ENCODE results near the gene RLF.
A peak's percentile ranks its signal among the peaks of the same experiment; 100 is the strongest.

Gene RLF

GRCh38 chr1:40155135-40155534 lies 6.1 kb upstream of the RLF start:
- TF ChIP-seq CSRNP3 (CRISPR knock-in tag; IDR thresholded peaks at IDR 0.05) (no peak), TCF4 (CRISPR knock-in tag; IDR thresholded peaks at IDR 0.05; ENCODE audit: borderline replicate concordance) (no peak), PPARA (CRISPR knock-in tag; IDR thresholded peaks at IDR 0.05; ENCODE audit: borderline replicate concordance) (no peak), GLIS3 (CRISPR knock-in tag; IDR thresholded peaks at IDR 0.05) (no peak), TSHZ2 (CRISPR knock-in tag; IDR thresholded peaks at IDR 0.05) (no peak), RARB (CRISPR knock-in tag; IDR thresholded peaks at IDR 0.05) (no peak)
- no peak for ATAC-seq

GRCh38 chr1:40155910-40156309 lies 5.3 kb upstream of the RLF start:
- no peak for ATAC-seq

GRCh38 chr1:40160806-40161124 lies 422 bp upstream of the RLF start:
- no peak for TF ChIP-seq ZNF70 (CRISPR knock-in tag; IDR thresholded peaks at IDR 0.05)
- no peak for TF ChIP-seq TOX (CRISPR knock-in tag; IDR thresholded peaks at IDR 0.05; ENCODE audit: borderline replicate concordance)
- no peak for TF ChIP-seq PATZ1 (CRISPR knock-in tag; IDR thresholded peaks at IDR 0.05; ENCODE audit: borderline replicate concordance)
- no peak for TF ChIP-seq CREB5 (CRISPR knock-in tag; IDR thresholded peaks at IDR 0.05; ENCODE audit: low read depth)
- no peak for ATAC-seq

More at GRCh38 chr1:40155910-40156309, 5.3 kb upstream of the RLF start:
- TF ChIP-seq OSR1 (CRISPR knock-in tag; IDR thresholded peaks at IDR 0.05) (no peak), POU6F1 (CRISPR knock-in tag; IDR thresholded peaks at IDR 0.05; ENCODE audit: borderline replicate concordance, low read depth) (no peak), RARB (CRISPR knock-in tag; IDR thresholded peaks at IDR 0.05) (no peak)

- peak; percentile 68 for ATAC-seq
- no peak for TF ChIP-seq TOX (CRISPR knock-in tag; IDR thresholded peaks at IDR 0.05; ENCODE audit: borderline replicate concordance)
- no peak for TF ChIP-seq PPARA (CRISPR knock-in tag; IDR thresholded peaks at IDR 0.05; ENCODE audit: borderline replicate concordance)
Observed at GRCh38 chr1:40161888-40162397, 756 bp downstream of the RLF start.

GRCh38 chr1:40162753-40163441 lies 1.7 kb downstream of the RLF start:
- ATAC-seq = no peak; the same call in 2 of the 3 replicates
- TF ChIP-seq ZNF8 (CRISPR knock-in tag; IDR thresholded peaks at IDR 0.05) = no peak
- TF ChIP-seq ZNF70 (CRISPR knock-in tag; IDR thresholded peaks at IDR 0.05) = no peak
- TF ChIP-seq POU6F1 (CRISPR knock-in tag; IDR thresholded peaks at IDR 0.05; ENCODE audit: borderline replicate concordance, low read depth) = no peak
- TF ChIP-seq TOX (CRISPR knock-in tag; IDR thresholded peaks at IDR 0.05; ENCODE audit: borderline replicate concordance) = no peak
- no peak for TF ChIP-seq ZFP30 (CRISPR knock-in tag; IDR thresholded peaks at IDR 0.05)
- TF ChIP-seq ZFP3 (CRISPR knock-in tag; IDR thresholded peaks at IDR 0.05) = no peak
- TF ChIP-seq SNAI2 (CRISPR knock-in tag; IDR thresholded peaks at IDR 0.05) = no peak
- TF ChIP-seq RARB (CRISPR knock-in tag; IDR thresholded peaks at IDR 0.05) = no peak
- no peak for TF ChIP-seq GLIS3 (CRISPR knock-in tag; IDR thresholded peaks at IDR 0.05)
- TF ChIP-seq TCF4 (CRISPR knock-in tag; IDR thresholded peaks at IDR 0.05; ENCODE audit: borderline replicate concordance) = no peak
- TF ChIP-seq TSHZ2 (CRISPR knock-in tag; IDR thresholded peaks at IDR 0.05) = no peak
- no peak for TF ChIP-seq CSDC2 (CRISPR knock-in tag; IDR thresholded peaks at IDR 0.05)
- TF ChIP-seq PPARA (CRISPR knock-in tag; IDR thresholded peaks at IDR 0.05; ENCODE audit: borderline replicate concordance) = no peak

All from SK-N-SH treated with all-trans-retinoic acid at 6 μM for 48 hours (cell line).